Measurements from ENCODE around the gene EIF1AX.
"Not testable (repeated sequence)": the region's sequence is repeated elsewhere in the genome, so short reads cannot be mapped to it uniquely, and the experiment has no call there.

EIF1AX gene, protein sequence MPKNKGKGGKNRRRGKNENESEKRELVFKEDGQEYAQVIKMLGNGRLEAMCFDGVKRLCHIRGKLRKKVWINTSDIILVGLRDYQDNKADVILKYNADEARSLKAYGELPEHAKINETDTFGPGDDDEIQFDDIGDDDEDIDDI

DNA sequence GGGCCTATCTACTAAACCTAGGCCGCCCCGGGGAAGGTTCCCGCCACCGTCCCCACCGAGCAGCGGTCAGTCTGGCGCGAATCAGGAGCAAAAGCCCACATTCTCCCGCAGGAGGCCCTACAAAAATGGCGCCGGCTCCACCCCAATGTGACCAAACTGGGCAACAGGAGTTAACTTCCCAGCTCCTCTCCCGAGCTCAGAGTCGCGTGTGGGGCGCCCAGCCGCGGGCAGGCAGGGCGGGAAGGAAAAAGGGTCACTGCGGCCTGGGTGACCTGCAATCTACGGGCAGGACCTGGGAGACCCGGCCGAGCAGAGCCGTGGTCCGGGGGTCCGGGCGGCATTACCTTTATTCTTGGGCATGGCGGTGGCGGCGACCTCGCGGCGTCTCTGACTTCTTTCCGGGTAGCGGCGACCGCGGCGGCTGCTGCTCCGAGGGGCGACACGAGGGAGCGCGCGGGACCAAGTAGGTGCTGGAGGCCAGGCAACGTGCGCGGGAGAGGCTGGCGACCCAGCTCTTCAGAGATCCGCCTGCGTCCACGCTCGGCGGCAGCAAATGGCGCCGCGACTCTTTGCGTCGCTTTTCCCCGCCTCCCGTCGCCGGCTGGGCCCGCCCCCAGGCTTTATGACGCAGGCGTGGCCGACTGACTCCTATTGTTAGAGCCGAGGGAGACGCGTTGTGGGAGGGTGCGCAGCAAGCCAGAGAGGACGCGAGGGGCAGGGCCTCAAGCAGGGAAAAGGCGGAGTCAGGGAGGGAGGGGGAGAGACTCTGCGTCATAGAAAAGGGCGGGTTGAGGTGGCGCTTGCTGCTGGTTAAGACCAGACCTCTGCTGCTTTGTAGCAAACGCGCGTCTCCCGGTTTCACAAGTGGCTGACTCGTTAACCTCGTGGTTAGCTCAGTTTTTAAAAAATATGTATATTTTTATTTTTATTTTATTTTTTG, at the start of gene EIF1AX:
Gene EIF1AX (minus strand): TSS at position 558 of the 940 bp plus-strand sequence. CDS start 198 bp downstream, at position 360.
- peak; percentile 89 to 97 (median 93) for DNase-seq (ENCODE audit: low read depth in 2 of 3, low spot score in 1 of 3)

DNA sequence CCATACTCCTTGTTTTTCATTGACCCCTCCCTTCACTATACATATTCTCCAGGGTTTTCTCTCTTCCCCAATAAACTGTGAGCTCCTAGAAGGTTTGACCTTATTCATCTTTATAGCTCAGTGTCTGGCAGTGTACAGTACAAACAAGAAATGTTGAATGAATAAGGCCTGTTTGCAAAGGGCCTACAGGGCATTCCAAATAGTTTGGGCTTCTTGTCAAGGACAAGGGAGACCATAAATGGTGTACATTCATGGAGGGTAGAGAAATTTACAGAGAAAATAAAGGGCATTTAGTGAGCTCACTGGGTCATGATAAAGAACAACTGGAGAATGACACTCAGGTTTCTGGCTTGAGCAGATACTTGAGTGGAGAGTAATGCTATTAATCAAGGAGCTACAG, 47.5 kb upstream of the EIF1AX start:
- DNase-seq (ENCODE audit: low read depth in 2 of 3, low spot score in 1 of 3) = no peak

DNA sequence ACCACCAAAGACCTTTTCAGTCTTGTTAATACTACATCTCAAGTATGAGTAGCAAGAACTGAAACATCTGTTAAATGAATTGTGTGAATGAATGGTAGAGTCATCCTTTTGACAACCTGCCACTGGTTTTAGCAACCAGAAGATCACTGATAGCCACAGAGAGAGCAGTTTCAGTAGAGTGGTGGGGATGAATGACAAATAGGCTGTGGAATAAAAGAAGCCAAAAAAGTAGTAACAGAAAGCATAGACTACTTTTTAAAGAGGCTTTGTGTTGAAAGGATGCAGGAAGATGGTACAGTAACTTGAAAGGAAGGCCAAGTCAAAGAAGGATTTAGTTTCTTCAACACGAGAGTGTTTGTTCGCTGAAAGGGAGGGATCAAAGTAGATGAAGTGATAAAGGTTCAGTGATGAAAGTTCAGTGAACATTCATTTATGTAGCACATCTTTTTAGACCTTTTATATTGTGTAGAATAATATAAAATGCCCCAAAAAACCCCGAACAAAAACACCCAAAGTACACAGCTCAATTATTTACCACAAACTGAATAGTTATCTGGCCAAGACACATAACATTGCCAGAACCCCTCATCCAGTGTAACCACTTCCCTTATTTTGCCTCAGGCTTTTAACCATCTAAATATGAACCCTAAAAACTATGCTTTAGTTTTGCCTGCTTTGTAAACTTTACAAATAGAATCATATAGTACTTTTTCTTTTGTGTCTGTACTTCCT, 40.1 kb upstream of the EIF1AX start:
- no peak for DNase-seq (ENCODE audit: low read depth in 2 of 3, low spot score in 1 of 3)

DNA sequence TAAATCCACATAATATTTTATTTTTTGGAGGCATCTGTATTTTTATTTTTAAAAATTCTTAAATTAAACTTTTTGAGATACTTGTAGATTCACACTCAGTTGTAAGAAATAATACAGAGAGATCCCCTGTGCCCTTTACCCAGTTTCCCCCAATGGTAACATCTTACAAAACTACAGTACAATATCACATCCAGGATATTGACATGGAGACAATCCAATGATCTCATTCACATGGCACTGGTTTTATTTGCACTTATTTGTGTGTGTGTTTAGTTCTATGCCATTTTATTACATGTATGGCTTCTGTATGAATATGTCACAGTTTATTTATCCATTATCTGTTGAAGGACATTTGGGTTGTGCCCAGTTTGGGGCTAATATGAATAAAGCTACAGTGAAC, 35.5 kb upstream of the EIF1AX start:
- no peak for DNase-seq (ENCODE audit: low read depth in 2 of 3, low spot score in 1 of 3)

DNA sequence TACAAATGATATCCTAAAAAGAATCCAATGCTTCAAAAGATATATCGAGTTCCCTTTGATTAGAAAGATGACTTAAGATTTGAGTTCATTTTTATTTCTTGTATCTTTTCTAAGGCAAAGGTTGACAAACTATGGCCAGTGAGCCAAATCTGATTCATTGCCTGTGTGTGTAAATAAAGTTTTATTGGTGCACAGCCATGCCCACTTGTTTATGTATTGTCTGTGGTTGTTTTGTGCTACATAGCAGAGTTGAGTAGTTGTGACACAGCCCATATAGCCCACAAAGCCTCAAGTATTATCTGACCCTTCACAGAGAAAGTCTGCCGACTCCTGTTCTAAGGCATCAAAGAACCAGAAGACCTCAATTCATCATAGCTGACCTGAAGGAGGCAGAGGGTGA, 32.2 kb upstream of the EIF1AX start:
- DNase-seq (ENCODE audit: low read depth in 2 of 3, low spot score in 1 of 3) = no peak

DNA sequence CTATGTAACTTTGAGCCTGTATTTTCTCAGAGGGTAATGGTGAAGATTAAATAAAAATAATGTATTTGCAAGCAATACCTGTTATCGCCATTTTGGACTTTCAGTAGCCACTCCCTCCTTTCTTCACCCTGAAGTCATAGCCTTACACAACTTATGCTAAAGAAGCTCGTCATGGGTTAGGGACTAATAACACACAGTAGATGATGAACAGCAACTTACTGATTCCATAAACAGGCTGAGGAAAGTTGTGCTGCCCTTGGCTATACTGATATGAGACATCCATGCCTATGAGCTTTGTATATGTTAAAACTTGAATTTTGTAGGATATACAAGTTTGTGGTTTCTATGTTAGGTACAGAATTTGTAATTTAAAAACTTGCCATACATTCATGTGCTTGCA, 31.7 kb upstream of the EIF1AX start:
- no peak for DNase-seq (ENCODE audit: low read depth in 2 of 3, low spot score in 1 of 3)

DNA sequence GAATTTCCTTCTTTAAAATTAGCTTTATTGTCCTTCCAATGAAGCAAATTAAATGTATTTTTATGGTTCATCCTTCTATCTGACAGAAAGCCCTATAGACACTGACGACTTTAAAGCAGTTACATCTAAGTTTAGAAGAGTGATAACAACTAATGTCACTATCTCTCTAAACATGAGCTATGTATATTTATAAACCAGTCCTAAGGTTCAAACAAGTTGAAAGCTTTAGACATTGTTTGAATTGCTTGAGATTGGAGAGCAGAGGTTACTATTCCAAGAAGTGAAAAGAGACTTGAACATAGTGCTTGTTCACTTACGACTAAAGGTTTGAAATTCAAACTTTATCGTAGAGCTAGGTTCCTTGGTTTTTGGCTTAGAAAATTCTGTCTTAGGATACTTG, 30.2 kb upstream of the EIF1AX start:
- DNase-seq (ENCODE audit: low read depth in 2 of 3, low spot score in 1 of 3) = no peak

DNA sequence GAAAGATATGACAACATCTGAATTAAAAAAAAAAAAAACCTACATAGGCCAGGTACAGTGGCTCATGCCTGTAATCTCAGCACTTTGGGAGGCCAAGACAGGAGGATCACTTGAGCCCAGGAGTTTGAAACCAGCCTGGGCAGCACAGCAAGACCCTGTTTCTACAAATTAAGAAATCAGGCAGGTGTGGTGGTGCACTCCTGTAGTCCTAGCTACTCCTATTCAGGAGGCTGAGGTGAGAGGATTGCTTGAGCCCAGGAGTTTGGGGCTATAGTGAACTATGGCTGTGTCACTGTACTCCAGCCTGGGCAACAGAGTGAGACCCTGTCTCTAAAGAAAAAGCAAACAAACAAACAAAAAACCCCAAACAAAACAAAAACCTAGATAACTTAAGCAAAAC, 20.9 kb upstream of the EIF1AX start:
- DNase-seq (ENCODE audit: low read depth in 2 of 3, low spot score in 1 of 3) = not testable (repeated sequence)

DNA sequence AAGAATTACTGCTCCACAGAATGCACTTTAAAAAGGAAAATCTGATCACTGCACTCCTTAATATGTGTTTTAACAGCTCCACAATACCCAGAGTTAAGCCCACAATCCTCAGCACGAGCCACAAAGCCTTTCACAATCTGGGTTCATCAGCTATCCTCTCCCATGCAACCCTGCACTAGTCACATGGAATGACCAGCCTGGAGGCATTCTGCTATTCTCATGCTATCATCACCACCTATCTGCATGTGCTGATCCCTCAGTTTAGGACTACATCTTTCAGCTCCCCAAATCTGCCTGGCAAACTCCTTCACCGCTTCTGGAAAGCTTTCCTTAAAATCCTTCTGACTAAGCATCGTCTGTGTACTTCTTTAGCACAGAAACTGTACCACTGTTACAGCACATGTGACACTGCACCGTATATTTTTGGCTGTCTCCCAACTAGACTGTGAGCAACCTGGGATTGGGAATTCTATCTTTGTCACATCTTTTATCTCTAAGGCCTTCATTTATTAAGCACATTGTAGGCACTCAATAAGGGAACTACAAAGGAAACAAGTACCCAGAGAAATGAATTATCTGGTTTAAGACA, 18.3 kb upstream of the EIF1AX start:
- DNase-seq (ENCODE audit: low read depth in 2 of 3, low spot score in 1 of 3) = no peak

DNA sequence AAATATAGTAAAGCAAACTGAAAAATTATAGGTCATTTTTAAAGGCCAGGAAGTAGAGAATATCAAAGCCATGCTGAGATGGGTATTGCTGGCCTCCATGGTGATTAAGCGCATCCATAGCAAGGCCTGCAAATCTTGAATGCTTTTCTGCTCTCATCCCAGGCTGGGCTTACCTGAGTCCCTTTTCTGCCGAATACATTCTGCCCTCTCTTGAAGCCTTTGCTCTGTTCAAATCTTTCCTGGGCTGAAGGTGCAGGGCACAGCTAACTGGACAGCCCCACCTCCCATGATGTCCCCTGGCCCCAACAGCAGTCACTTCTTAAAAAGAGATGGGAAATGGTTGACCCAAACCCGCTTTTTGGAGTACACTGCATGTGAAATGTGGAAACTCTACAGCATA, 10.1 kb upstream of the EIF1AX start:
- DNase-seq (ENCODE audit: low read depth in 2 of 3, low spot score in 1 of 3) = no peak

DNA sequence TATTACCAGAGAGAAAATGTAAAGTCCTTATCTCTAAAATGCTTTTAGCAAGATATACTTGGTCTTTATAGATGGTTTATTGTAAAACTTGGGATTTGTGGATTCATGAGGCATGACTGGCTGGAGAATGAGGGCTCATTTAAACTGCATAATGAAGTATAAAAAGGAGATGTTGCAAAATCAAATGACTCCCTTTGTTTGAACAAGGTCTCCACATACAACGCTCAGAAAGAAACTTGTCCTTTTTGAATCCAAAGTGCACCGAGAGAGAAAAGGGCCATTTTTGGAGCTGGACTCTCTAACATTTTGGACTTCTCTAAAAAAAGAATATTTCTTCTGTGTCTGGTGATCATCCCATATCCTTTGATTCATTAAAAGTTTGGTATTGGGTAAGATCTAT, 7.7 kb upstream of the EIF1AX start:
- DNase-seq (ENCODE audit: low read depth in 2 of 3, low spot score in 1 of 3) = no peak

DNA sequence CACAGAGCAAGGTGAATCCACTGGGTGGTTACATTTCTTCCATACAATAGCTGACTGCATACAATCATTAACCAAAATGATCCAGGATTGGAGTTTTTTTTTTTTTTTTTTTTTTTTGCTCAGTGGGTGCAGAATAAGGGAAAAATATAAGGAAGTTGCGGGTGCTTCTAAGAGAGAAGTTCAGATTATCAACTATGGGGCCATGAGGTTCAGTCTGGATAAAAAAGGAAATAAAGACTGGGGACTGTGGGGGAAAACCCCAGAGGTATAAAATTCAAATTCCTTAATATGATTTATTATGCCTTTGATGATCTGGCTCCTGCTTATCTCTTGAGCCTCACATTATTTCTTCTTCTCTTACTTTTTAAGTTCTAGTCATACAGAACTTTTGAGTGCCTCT, 5.9 kb upstream of the EIF1AX start:
- no peak for DNase-seq (ENCODE audit: low read depth in 2 of 3, low spot score in 1 of 3)

DNA sequence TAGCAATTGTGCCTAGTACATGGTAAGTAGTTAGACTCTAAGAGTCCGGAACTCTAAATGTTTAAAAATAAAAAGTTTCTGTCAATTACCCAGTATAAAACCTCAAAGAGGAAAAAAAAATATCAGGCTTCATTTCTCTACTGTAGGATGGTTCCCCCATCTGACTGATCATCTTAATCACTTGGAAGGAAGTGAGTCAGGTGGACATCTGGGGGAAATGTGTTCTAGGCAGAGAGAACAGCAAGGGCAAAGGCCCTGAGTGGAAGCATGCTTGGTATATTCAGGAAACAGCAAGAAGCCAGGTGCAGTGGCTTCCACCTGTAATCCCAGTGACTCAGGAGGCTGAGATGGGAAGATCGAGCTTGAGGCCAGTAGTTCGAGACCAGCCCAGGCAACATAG, 2.9 kb upstream of the EIF1AX start:
- DNase-seq (ENCODE audit: low read depth in 2 of 3, low spot score in 1 of 3) = no peak

DNA sequence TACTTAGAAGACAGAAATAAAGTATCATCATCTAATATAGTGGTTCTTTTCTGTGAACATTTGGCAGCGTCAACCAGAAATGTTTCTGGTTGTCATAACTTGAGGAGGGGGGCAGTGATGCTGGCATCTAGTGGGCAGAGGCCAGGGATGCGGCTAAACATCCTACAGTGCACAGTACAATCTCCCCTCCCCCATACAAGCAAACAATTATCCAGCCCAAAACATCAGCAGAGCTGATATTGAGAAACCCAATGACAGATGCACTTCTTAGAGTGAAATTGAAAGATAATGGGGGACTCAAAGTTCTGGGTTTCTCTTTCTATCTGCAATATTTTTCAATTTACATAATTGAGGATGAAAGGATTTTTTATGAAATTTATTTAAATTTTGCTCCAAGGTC, 1.9 kb upstream of the EIF1AX start:
- DNase-seq (ENCODE audit: low read depth in 2 of 3, low spot score in 1 of 3) = no peak

DNA sequence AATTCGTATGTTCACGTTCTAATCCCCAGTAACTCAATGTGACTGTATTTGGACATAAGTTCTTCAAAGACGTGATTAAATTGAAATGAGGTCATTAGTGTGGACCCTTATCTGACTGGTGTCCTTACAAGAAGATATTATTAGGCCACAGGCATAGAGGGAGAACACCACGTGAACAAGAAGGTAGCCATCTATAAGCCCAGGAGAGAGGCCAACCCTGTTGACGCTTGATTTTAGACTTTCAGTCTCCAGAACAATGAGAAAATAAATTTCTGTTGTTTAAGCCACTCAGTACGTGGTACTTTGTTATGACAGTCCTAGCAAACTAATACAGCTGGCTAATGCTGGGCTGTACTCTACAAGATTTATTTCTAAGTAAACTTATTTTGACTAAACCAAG, 1.5 kb upstream of the EIF1AX start:
- DNase-seq (ENCODE audit: low read depth in 2 of 3, low spot score in 1 of 3) = no peak

DNA sequence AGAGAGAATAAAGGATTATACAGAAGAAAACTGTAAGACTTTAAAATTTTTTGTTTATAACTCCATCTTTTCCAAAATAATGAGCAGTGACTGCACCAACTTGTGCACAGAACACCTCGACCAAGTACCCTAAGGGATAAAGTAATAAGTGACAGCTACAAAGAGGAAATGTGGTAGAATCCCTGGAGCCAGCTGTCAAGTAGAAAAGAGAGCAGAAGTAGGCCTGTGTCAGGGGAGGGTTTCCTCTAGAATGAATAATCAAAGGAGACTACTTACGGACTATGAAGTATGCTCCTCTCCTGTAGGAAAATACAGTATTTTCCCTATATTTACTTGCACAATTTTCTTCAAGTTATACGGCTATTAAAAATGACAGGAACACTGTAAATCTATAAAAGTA, 1.2 kb downstream of the EIF1AX start:
- no peak for DNase-seq (ENCODE audit: low read depth in 2 of 3, low spot score in 1 of 3)

DNA sequence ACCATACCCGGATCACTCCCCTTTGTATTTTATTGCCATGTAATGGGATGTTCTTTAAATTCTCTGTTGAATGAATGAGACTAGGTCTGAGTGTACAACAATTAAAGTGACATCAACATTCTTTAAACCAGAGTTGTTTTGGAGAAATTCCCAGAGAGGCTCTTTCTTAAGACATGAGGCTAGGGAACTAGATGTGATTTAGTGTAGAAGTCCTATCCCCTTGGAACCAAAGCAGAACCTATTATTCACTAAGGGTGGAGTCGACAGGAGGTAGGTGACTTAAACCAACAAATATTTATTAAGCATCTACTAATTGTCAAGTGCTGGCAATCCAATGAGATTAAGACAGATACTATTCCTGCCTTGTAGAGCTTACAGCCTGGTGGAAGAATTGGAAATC, 1.7 kb downstream of the EIF1AX start:
- no peak for DNase-seq (ENCODE audit: low read depth in 2 of 3, low spot score in 1 of 3)

DNA sequence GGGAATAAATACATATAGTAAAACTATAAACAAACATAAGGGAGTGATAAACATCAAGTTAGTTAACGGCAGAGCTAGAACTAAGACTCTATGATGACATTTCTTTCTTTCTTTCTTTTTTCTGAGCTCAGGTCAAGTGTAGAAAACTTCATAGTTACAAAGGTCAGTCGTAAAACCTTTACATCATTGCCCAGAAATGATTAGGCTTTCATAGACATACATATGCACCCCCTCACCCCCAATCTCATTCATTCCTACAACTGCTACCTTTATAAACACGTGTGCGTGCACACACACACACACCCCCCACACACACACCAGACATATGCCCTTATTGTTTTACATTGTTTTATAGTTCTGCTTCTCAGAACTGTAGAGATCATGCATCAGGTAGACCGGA, 5.7 kb downstream of the EIF1AX start:
- no peak for DNase-seq (ENCODE audit: low read depth in 2 of 3, low spot score in 1 of 3)

DNA sequence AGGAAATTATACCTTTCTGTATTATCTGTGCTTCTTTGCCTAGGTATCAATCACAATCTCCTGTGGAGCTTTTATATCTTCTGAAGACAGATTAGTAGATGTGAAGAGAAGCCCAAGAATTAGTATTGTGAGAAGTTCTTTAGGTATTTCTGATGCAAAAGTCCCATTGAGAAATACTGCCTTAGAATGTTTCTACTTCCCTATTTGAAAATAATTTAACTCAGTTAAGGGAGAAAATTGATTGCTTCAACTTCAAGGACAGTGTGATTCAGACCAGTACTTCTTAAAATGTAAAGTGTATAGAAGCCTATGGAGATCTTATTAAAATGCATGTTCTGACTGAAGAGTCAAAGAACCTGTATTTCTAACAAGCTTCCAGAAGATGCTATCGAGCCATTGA, 9.0 kb downstream of the EIF1AX start:
- DNase-seq (ENCODE audit: low read depth in 2 of 3, low spot score in 1 of 3) = no peak

DNA sequence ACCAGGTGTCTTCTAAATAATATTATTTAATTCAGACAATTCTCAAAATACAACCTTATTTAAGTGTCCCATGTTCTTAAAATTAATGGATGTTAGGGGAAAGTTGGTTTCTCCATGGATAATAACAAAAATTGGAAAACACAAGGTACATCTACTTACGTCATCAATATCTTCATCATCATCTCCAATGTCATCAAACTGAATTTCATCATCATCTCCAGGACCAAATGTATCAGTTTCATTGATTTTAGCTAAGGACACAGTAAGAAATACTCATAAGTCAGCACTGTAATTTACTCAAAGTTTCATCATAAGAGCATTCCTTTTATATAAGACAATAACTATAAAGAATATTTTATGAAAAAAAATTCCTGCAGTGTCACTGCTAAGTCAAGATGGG, 11.3 kb downstream of the EIF1AX start:
- no peak for DNase-seq (ENCODE audit: low read depth in 2 of 3, low spot score in 1 of 3)

DNA sequence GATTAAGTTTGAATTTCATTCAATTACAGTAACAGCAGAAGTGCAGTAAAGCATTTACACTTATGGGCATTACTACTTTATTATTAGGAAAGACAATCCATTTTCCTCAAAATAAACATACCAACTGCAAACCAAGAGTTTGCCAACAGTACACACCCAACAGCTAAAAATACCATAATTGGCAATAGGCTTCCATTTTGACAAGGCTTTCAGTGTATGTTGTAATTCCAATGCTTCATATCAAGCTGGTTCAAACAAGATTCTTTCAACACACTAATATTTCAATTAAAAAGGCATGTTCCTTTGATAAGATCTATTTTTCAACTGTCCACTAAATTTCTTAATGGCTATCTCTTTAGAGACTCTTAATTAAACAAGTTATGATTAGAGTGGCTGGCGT, 12.1 kb downstream of the EIF1AX start:
- DNase-seq (ENCODE audit: low read depth in 2 of 3, low spot score in 1 of 3) = no peak

DNA sequence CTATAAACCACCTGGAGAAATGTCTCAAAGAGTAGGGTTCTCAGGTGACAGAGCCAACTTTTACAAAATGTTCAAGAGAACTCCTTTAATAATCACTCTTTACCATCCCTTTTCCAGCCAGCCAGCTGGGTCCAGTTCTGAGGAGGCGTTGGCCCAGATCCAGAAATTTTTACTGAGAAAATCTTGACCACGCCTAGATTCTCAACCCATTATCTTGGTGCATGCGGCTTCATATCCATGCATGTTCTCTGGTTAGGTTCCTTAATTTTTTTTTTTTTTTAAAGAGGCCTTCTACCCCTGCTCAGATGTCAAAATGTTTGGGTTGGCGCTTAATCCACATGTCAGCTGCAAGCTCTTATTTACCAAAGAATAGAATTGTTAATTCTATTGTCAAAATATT, 13.0 kb downstream of the EIF1AX start:
- DNase-seq (ENCODE audit: low read depth in 2 of 3, low spot score in 1 of 3) = no peak

All from stimulated activated CD4-positive, alpha-beta T cell treated with anti-CD3 and anti-CD28 coated beads, Interleukin-12 subunit alpha, Interleukin-12 subunit beta, amount 100 ng/mL, for 48 hours (primary cell).